H9 (cell line): Measurements from ENCODE around the gene UGT1A5. TPM values are rescaled to one million over a fixed set of nuclear protein-coding genes. Genes with fewer than 3 reads are reported as not detected.

ENCODE experiments used
- DNase-seq: peaks from one replicate; pipeline ENCODE4 v3.0.0-alpha.2; 2017
- H2AFZ ChIP-seq: one replicate; pipeline ENCODE4 v1.6.1; 2013; ENCODE audit warnings: mild to moderate bottlenecking, low read length, control low read depth, moderate library complexity
- H2AK5ac ChIP-seq: 2 replicates; pipeline ENCODE4 v1.6.1; 2013; ENCODE audit warnings: low read length, control low read depth, mixed read lengths; ENCODE audit not compliant: insufficient read length
- H2BK120ac ChIP-seq: one replicate; pipeline ENCODE4 v1.6.1; 2013; ENCODE audit warnings: low read depth, mild to moderate bottlenecking, low read length, control low read depth, inconsistent platforms; ENCODE audit not compliant: poor library complexity, severe bottlenecking
- H2BK12ac ChIP-seq: 2 replicates; pipeline ENCODE4 v1.6.1; 2013; ENCODE audit warnings: low read length, control low read depth, mixed read lengths, low read depth; ENCODE audit not compliant: insufficient read length
- H2BK15ac ChIP-seq: 2 replicates; pipeline ENCODE4 v1.6.1; 2013; ENCODE audit warnings: low read depth, low read length, control low read depth
- H2BK20ac ChIP-seq: one replicate; pipeline ENCODE4 v1.6.1; 2013; ENCODE audit warnings: low read depth, mild to moderate bottlenecking, low read length, control low read depth, inconsistent platforms; ENCODE audit not compliant: poor library complexity, severe bottlenecking
- H2BK5ac ChIP-seq: 2 replicates; pipeline ENCODE4 v1.6.1; 2013; ENCODE audit warnings: low read length, control low read depth, mixed read lengths; ENCODE audit not compliant: insufficient read length
- H3K14ac ChIP-seq: 2 replicates; pipeline ENCODE4 v1.6.1; 2013; ENCODE audit warnings: low read length, control low read depth; ENCODE audit not compliant: insufficient read depth
- H3K18ac ChIP-seq: 2 replicates; pipeline ENCODE4 v1.6.1; 2013; ENCODE audit warnings: low read depth, mild to moderate bottlenecking, mixed read lengths, low read length, control low read depth; ENCODE audit not compliant: insufficient read length
- H3K23ac ChIP-seq: 2 replicates; pipeline ENCODE4 v1.6.1; 2013; ENCODE audit warnings: low read length, control low read depth, mixed read lengths, low read depth; ENCODE audit not compliant: insufficient read length
- H3K23me2 ChIP-seq: 2 replicates; pipeline ENCODE4 v1.6.1; 2013; ENCODE audit warnings: low read depth, mild to moderate bottlenecking, mixed read lengths, low read length, control low read depth; ENCODE audit not compliant: insufficient read length, poor library complexity, severe bottlenecking
- H3K27ac ChIP-seq: 2 replicates; pipeline ENCODE4 v1.5.1; 2013; ENCODE audit warnings: low read length, control low read depth, mixed read lengths, low read depth; ENCODE audit not compliant: insufficient read length
- H3K27me3 ChIP-seq: 2 replicates; pipeline ENCODE4 v1.6.1; 2013; ENCODE audit warnings: low read length, control low read depth, inconsistent platforms; ENCODE audit not compliant: insufficient read depth
- H3K4ac ChIP-seq: 2 replicates; pipeline ENCODE4 v1.6.1; 2013; ENCODE audit warnings: low read depth, mild to moderate bottlenecking, control low read depth, inconsistent platforms, low read length, moderate library complexity
- H3K4me1 ChIP-seq: 2 replicates; pipeline ENCODE4 v1.6.1; 2013; ENCODE audit warnings: low read length, control low read depth, inconsistent platforms; ENCODE audit not compliant: insufficient read depth
- H3K4me2 ChIP-seq: 2 replicates; pipeline ENCODE4 v1.6.1; 2013; ENCODE audit warnings: low read length, control low read depth, mixed read lengths; ENCODE audit not compliant: insufficient read length, insufficient read depth
- H3K56ac ChIP-seq: 2 replicates; pipeline ENCODE4 v1.6.1; 2013; ENCODE audit warnings: low read depth, mild to moderate bottlenecking, mixed read lengths, low read length, control low read depth; ENCODE audit not compliant: insufficient read length
- H3K79me1 ChIP-seq: 2 replicates; pipeline ENCODE4 v1.6.1; 2013; ENCODE audit warnings: low read depth, mild to moderate bottlenecking, moderate library complexity, low read length, control low read depth, inconsistent platforms; ENCODE audit not compliant: insufficient read depth, poor library complexity, severe bottlenecking
- H3K79me2 ChIP-seq: 2 replicates; pipeline ENCODE4 v1.6.1; 2013; ENCODE audit warnings: low read length, control low read depth, inconsistent platforms; ENCODE audit not compliant: insufficient read depth
- H3K9ac ChIP-seq: 2 replicates; pipeline ENCODE4 v1.6.1; 2013; ENCODE audit warnings: low read length, control low read depth, mixed read lengths; ENCODE audit not compliant: insufficient read length; ENCODE audit errors: extremely low read depth
- H3K9me3 ChIP-seq: one replicate; pipeline ENCODE4 v1.6.1; 2013; ENCODE audit warnings: low read depth, low read length, inconsistent platforms; ENCODE audit not compliant: control insufficient read depth
- H3T11ph ChIP-seq: one replicate; pipeline ENCODE4 v1.6.1; 2013; ENCODE audit warnings: mild to moderate bottlenecking, low read length, control low read depth, inconsistent platforms
- H4K20me1 ChIP-seq: one replicate; pipeline ENCODE4 v1.6.1; 2013; ENCODE audit not compliant: control insufficient read depth, insufficient read length, insufficient read depth
- H4K5ac ChIP-seq: 2 replicates; pipeline ENCODE4 v1.6.1; 2013; ENCODE audit warnings: low read depth, mild to moderate bottlenecking, mixed read lengths, low read length, control low read depth; ENCODE audit not compliant: insufficient read length
- H4K8ac ChIP-seq: replicated peaks from 2 replicates; pipeline ENCODE4 v1.6.1; 2013; ENCODE audit warnings: low read length, control low read depth, mixed read lengths, low read depth; ENCODE audit not compliant: insufficient read length
- H4K91ac ChIP-seq: 2 replicates; pipeline ENCODE4 v1.6.1; 2013; ENCODE audit warnings: low read depth, mild to moderate bottlenecking, moderate library complexity, mixed read lengths, low read length, control low read depth; ENCODE audit not compliant: insufficient read length
- H3K27ac Mint-ChIP-seq, 3 experiments: 2 replicates in 2 of 3; 3 replicates in 1 of 3; pipeline ENCODE4 v1.8.0; 2020 to 2021; ENCODE audit warnings: mixed read lengths in 3 of 3, mild to moderate bottlenecking in 1 of 3, moderate library complexity in 1 of 3
- H3K27me3 Mint-ChIP-seq: 2 replicates; pipeline ENCODE4 v1.8.0; 2021; ENCODE audit warnings: low read depth, mild to moderate bottlenecking, moderate library complexity, mixed read lengths
- H3K36me3 Mint-ChIP-seq, 3 experiments: 2 replicates in 2 of 3; 3 replicates in 1 of 3; pipeline ENCODE4 v1.8.0; 2020 to 2021; ENCODE audit warnings: low read depth in 3 of 3, mixed read lengths in 3 of 3; ENCODE audit not compliant: insufficient read depth in 1 of 3
- H3K4me1 Mint-ChIP-seq, 2 experiments: 2 replicates each; pipeline ENCODE4 v1.8.0; 2020; ENCODE audit warnings: mixed read lengths in 2 of 2
- H3K4me3 Mint-ChIP-seq, 2 experiments: 2 replicates in 1 of 2; 3 replicates in 1 of 2; pipeline ENCODE4 v1.8.0; 2020 to 2021; ENCODE audit warnings: mild to moderate bottlenecking in 2 of 2, mixed read lengths in 2 of 2, moderate library complexity in 1 of 2
- H3K9me3 Mint-ChIP-seq, 2 experiments: 2 replicates in 1 of 2; 3 replicates in 1 of 2; pipeline ENCODE4 v1.8.0; 2020; ENCODE audit warnings: mild to moderate bottlenecking in 2 of 2, mixed read lengths in 2 of 2, moderate library complexity in 1 of 2
- CTCF ChIP-seq: fragments of 200-600 bp; sonication (generic); conservative IDR thresholded peaks from 3 replicates; pipeline ENCODE4 v1.8.0; 2021; ENCODE audit warnings: antibody characterized with exemption, mild to moderate bottlenecking
- WGBS: extraction: QIAGEN DNeasy Blood & Tissue Kit; methylation state at CpG from one replicate; pipeline ENCODE4 v1.1.7; 2013; ENCODE audit warnings: missing lambda C conversion rate, low lambda C conversion rate, mixed read lengths; ENCODE audit not compliant: insufficient read length; ENCODE audit errors: extremely low coverage; 5-methylcytosine and 5-hydroxymethylcytosine counted together
- total RNA-seq: library from RNA; stranded (reverse); gene quantifications from 2 replicates; pipeline ENCODE4 v1.2.1, GENCODE V29; 2021

UGT1A5 gene
- total RNA-seq, 1 experiment from 2014 or later = not detected

GRCh38 chr2:233817361-233817911, 104.7 kb downstream of the UGT1A5 start:
- Histone ChIP-seq H3K23me2 (no peaks in the 10 kb centered on the region), H2AFZ (no peak overlapping the region), H3T11ph (no peak overlapping the region), H2AK5ac (no peak overlapping the region), H3K4ac (no peak overlapping the region), H4K20me1 (no peaks in the 10 kb centered on the region), H3K4me2 (no peak overlapping the region), H3K27ac (no peak overlapping the region), H3K56ac (no peak overlapping the region), H4K91ac (no peak overlapping the region), H2BK12ac (no peak overlapping the region), H2BK120ac (no peak overlapping the region), H3K18ac (no peak overlapping the region), H3K79me2 (no peaks in the 10 kb centered on the region), H4K5ac (no peak overlapping the region), H3K23ac (no peak overlapping the region), H4K8ac (no peak overlapping the region), H3K27me3 (no peaks in the 10 kb centered on the region), H2BK15ac (no peak overlapping the region), H3K4me1 (no peaks in the 10 kb centered on the region), H3K79me1 (no peaks in the 10 kb centered on the region), H3K9me3 (no peaks in the 10 kb centered on the region), H3K14ac (no peak overlapping the region), H3K9ac (no peak overlapping the region), H2BK20ac (no peak overlapping the region), H2BK5ac (no peak overlapping the region)
- WGBS = no CpG with 5 or more reads among the region's 3 CpGs
- H3K4me1 Mint-ChIP-seq = no peaks in the 10 kb centered on the region
- H3K9me3 Mint-ChIP-seq = no peaks in the 10 kb centered on the region; a peak in 1 of 5 replicates
- no peak for DNase-seq
- no peak for TF ChIP-seq CTCF
- H3K4me3 Mint-ChIP-seq = no peak overlapping the region
- H3K36me3 Mint-ChIP-seq = no peaks in the 10 kb centered on the region
- H3K27ac Mint-ChIP-seq = no peak overlapping the region
- peaks cover 7% of the 10 kb centered on the region for H3K27me3 Mint-ChIP-seq
